Measurements from ENCODE around the gene SPACDR. TPM values are rescaled to one million over a fixed set of nuclear protein-coding genes. Genes with fewer than 3 reads are reported as not detected.

SPACDR gene
- total and polyA plus RNA-seq, 5 donors from 2014 or later, result 0.32 to 3.7 (median 0.32) TPM; not detected in 2

GRCh38 chr7:100426516-100426915 lies 37.5 kb downstream of the SPACDR start:
- H3K4me3 Mint-ChIP-seq, result no peak overlapping the region
- DNase-seq, result no peak
- no peak overlapping the region for H3K4me3 ChIP-seq (ENCODE audit: low read depth, low read length)
- H3K36me3 Mint-ChIP-seq, result peaks cover 10% of the 10 kb centered on the region
- H3K4me1 ChIP-seq (ENCODE audit: control insufficient read depth, insufficient read depth, low read length, poor library complexity, severe bottlenecking), result peaks cover 18% of the 10 kb centered on the region
- peaks cover 20% of the 10 kb centered on the region for H3K27me3 Mint-ChIP-seq
- no peak for ATAC-seq (ENCODE audit: low read depth in 2 of 2)
- H3K27me3 ChIP-seq (ENCODE audit: control insufficient read depth, insufficient read depth, low read length), result no peaks in the 10 kb centered on the region
- H3K36me3 ChIP-seq (ENCODE audit: control insufficient read depth, insufficient read depth, low read length), result no peaks in the 10 kb centered on the region
- no peak overlapping the region for H3K27ac Mint-ChIP-seq
- peaks cover 0 to 4% (median 0%) of the 10 kb centered on the region in 7 donors for H3K9me3 Mint-ChIP-seq
- no peaks in the 10 kb centered on the region for H3K9me3 ChIP-seq (ENCODE audit: control insufficient read depth in 2 of 2, low read length in 2 of 2)
- H3K4me1 Mint-ChIP-seq, result peaks cover 0 to 28% (median 14%) of the 10 kb centered on the region in 4 donors
- no peak overlapping the region for H3K27ac ChIP-seq (ENCODE audit: insufficient read depth, low read length, poor library complexity, severe bottlenecking)

GRCh38 chr7:100425347-100425746 lies 38.7 kb downstream of the SPACDR start:
- ATAC-seq (ENCODE audit: low read depth in 2 of 2) (no peak), DNase-seq (no peak)
- Mint-ChIP-seq H3K27ac (peak overlapping the region in 1 of 3 donors; percentile 26), H3K4me3 (no peak overlapping the region), H3K9me3 (peaks cover 0 to 4% (median 0%) of the 10 kb centered on the region in 7 donors), H3K4me1 (peaks cover 0 to 21% (median 9%) of the 10 kb centered on the region in 4 donors), H3K27me3 (peaks cover 20% of the 10 kb centered on the region), H3K36me3 (peaks cover 10% of the 10 kb centered on the region)
- no peaks in the 10 kb centered on the region for H3K27me3 ChIP-seq (ENCODE audit: control insufficient read depth, insufficient read depth, low read length)
- no peak overlapping the region for H3K4me3 ChIP-seq (ENCODE audit: low read depth, low read length)
- no peaks in the 10 kb centered on the region for H3K36me3 ChIP-seq (ENCODE audit: control insufficient read depth, insufficient read depth, low read length)
- peaks cover 6% of the 10 kb centered on the region for H3K4me1 ChIP-seq (ENCODE audit: control insufficient read depth, insufficient read depth, low read length, poor library complexity, severe bottlenecking)
- no peak overlapping the region for H3K27ac ChIP-seq (ENCODE audit: insufficient read depth, low read length, poor library complexity, severe bottlenecking)
- H3K9me3 ChIP-seq (ENCODE audit: control insufficient read depth in 2 of 2, low read length in 2 of 2), result no peaks in the 10 kb centered on the region

DNA sequence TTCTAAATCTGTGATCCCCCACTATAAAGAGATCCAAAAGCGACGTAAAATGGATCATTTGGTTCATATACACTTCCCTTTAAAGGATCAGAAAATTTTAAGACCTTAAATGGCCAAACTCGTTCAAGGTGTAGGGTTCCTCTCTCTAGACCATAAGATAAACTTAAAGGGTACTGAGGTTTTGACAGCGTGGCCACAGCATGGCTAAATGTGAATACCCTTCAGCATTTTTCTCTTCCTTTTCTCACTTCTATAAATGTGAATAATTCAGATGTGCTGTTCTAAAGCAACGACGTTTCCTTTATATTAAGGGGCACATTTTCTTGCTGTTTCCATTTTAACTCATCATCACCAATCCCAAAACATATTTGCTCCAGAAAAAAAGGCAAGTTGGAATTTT lies 40.7 kb downstream of the SPACDR start:
- Histone ChIP-seq H3K27me3 (ENCODE audit: control insufficient read depth, insufficient read depth, low read length) (no peaks in the 10 kb centered on the region), H3K4me3 (ENCODE audit: low read depth, low read length) (no peak overlapping the region), H3K36me3 (ENCODE audit: control insufficient read depth, insufficient read depth, low read length) (no peaks in the 10 kb centered on the region), H3K27ac (ENCODE audit: insufficient read depth, low read length, poor library complexity, severe bottlenecking) (no peak overlapping the region), H3K9me3 (ENCODE audit: control insufficient read depth in 2 of 2, low read length in 2 of 2) (no peaks in the 10 kb centered on the region), H3K4me1 (ENCODE audit: control insufficient read depth, insufficient read depth, low read length, poor library complexity, severe bottlenecking) (peaks cover 5% of the 10 kb centered on the region)
- no peaks in the 10 kb centered on the region for H3K9me3 Mint-ChIP-seq
- no peak overlapping the region for H3K27ac Mint-ChIP-seq
- H3K27me3 Mint-ChIP-seq, result peaks cover 9% of the 10 kb centered on the region
- ATAC-seq (ENCODE audit: low read depth in 2 of 2) (no peak), DNase-seq (no peak)
- no peak overlapping the region for H3K4me3 Mint-ChIP-seq
- peaks cover 4% of the 10 kb centered on the region for H3K36me3 Mint-ChIP-seq
- peaks cover 0 to 8% (median 4%) of the 10 kb centered on the region in 4 donors for H3K4me1 Mint-ChIP-seq

DNA sequence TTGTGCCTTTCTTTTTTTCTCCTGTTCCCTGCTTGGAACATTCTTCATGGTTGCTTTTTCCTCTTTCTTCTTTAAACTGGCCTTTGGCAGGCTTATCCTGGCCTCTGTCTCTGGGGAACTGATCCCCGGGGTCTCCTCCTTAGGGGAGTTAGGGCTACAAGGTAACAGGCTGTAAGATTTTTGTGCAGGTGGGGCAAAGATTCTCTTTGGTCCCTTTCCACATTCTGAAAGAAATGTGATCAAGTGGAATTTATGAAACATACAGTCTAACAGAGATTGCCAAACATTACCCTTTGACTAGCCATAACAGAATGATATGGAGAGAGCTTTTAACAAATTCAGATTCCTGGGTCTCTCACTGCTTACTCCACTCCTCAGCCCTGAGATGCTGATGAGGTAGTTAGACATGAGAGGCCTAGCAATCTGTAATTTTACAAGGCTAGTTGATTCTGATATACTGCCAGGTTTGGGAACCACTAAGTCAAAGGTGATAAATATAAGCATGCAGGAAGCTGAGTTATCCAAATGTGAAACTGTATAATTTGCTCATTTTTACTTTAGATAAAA lies 44.3 kb downstream of the SPACDR start:
- Mint-ChIP-seq H3K4me1 (peaks cover 0 to 6% (median 0%) of the 10 kb centered on the region in 4 donors), H3K9me3 (no peaks in the 10 kb centered on the region), H3K4me3 (no peak overlapping the region), H3K27me3 (peaks cover 5% of the 10 kb centered on the region), H3K36me3 (peaks cover 9% of the 10 kb centered on the region), H3K27ac (peak overlapping the region in 1 of 3 donors; percentile 1)
- no peaks in the 10 kb centered on the region for H3K9me3 ChIP-seq (ENCODE audit: control insufficient read depth in 2 of 2, low read length in 2 of 2)
- no peaks in the 10 kb centered on the region for H3K27me3 ChIP-seq (ENCODE audit: control insufficient read depth, insufficient read depth, low read length)
- no peak overlapping the region for H3K27ac ChIP-seq (ENCODE audit: insufficient read depth, low read length, poor library complexity, severe bottlenecking)
- no peak for DNase-seq
- H3K36me3 ChIP-seq (ENCODE audit: control insufficient read depth, insufficient read depth, low read length), result no peaks in the 10 kb centered on the region
- no peak overlapping the region for H3K4me3 ChIP-seq (ENCODE audit: low read depth, low read length)
- no peak for ATAC-seq (ENCODE audit: low read depth in 2 of 2)
- H3K4me1 ChIP-seq (ENCODE audit: control insufficient read depth, insufficient read depth, low read length, poor library complexity, severe bottlenecking), result no peaks in the 10 kb centered on the region

DNA sequence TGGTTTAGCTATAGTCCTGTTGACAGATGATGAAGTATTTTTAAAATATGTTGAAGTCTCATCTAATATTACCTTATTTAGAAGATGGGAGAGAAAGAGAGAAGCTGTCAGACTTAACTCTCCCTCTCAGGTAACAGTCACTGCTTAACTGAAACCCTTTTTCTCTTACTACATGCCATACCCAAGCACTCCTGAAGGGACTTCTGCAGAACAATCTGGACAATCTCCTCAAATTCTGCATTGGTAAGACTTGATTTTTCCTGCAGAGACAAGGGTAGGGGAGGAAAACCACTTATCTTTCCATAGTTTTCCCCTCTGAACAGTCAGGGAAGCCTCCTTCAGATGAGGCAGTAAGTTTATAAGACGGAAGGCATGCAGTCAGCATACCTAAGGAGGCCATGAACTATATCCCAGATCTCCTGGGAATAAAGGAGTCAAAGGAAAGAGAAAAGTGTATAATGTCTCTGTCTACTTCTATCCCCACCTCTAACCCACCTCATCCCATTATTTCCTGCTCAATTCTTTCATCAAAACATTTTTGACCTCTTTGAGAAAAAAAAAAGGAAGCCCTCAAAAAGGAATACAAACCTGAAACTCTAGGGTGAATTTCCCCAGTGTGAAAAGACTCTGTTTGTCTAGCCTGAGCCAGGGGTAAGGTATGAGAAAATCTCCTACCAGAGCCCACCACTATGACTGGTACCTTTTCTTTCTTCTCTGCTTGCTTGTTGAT lies 45.0 kb downstream of the SPACDR start:
- H3K4me3 Mint-ChIP-seq, result no peak overlapping the region
- Histone ChIP-seq H3K27ac (ENCODE audit: insufficient read depth, low read length, poor library complexity, severe bottlenecking) (no peak overlapping the region), H3K9me3 (ENCODE audit: control insufficient read depth in 2 of 2, low read length in 2 of 2) (no peaks in the 10 kb centered on the region), H3K27me3 (ENCODE audit: control insufficient read depth, insufficient read depth, low read length) (no peaks in the 10 kb centered on the region), H3K36me3 (ENCODE audit: control insufficient read depth, insufficient read depth, low read length) (no peaks in the 10 kb centered on the region), H3K4me3 (ENCODE audit: low read depth, low read length) (no peak overlapping the region), H3K4me1 (ENCODE audit: control insufficient read depth, insufficient read depth, low read length, poor library complexity, severe bottlenecking) (no peaks in the 10 kb centered on the region)
- ATAC-seq (ENCODE audit: low read depth in 2 of 2) (no peak), DNase-seq (no peak)
- peaks cover 5% of the 10 kb centered on the region for H3K27me3 Mint-ChIP-seq
- H3K36me3 Mint-ChIP-seq, result peaks cover 9% of the 10 kb centered on the region
- H3K27ac Mint-ChIP-seq, result peak overlapping the region in 1 of 3 donors; percentile 1
- peaks cover 0 to 6% (median 0%) of the 10 kb centered on the region in 4 donors for H3K4me1 Mint-ChIP-seq
- no peaks in the 10 kb centered on the region for H3K9me3 Mint-ChIP-seq

- Histone ChIP-seq H3K9me3 (ENCODE audit: control insufficient read depth in 2 of 2, low read length in 2 of 2) (no peaks in the 10 kb centered on the region), H3K4me1 (ENCODE audit: control insufficient read depth, insufficient read depth, low read length, poor library complexity, severe bottlenecking) (no peaks in the 10 kb centered on the region), H3K4me3 (ENCODE audit: low read depth, low read length) (no peak overlapping the region), H3K27me3 (ENCODE audit: control insufficient read depth, insufficient read depth, low read length) (peaks cover 3% of the 10 kb centered on the region), H3K27ac (ENCODE audit: insufficient read depth, low read length, poor library complexity, severe bottlenecking) (no peak overlapping the region), H3K36me3 (ENCODE audit: control insufficient read depth, insufficient read depth, low read length) (no peaks in the 10 kb centered on the region)
- H3K4me1 Mint-ChIP-seq, result peaks cover 0 to 6% (median 0%) of the 10 kb centered on the region in 4 donors
- DNase-seq (no peak), ATAC-seq (ENCODE audit: low read depth in 2 of 2) (no peak)
- H3K4me3 Mint-ChIP-seq, result no peak overlapping the region
- peaks cover 5% of the 10 kb centered on the region for H3K36me3 Mint-ChIP-seq
- peak overlapping the region in 2 of 3 donors; percentile 6 to 11 for H3K27ac Mint-ChIP-seq
- peaks cover 0 to 2% (median 0%) of the 10 kb centered on the region in 7 donors for H3K9me3 Mint-ChIP-seq
- peaks cover 11% of the 10 kb centered on the region for H3K27me3 Mint-ChIP-seq
Observed at GRCh38 chr7:100415448-100415847, 48.6 kb downstream of the SPACDR start.

- Histone ChIP-seq H3K9me3 (ENCODE audit: control insufficient read depth in 2 of 2, low read length in 2 of 2) (no peaks in the 10 kb centered on the region), H3K27me3 (ENCODE audit: control insufficient read depth, insufficient read depth, low read length) (peaks cover 3% of the 10 kb centered on the region), H3K27ac (ENCODE audit: insufficient read depth, low read length, poor library complexity, severe bottlenecking) (no peak overlapping the region), H3K4me3 (ENCODE audit: low read depth, low read length) (no peak overlapping the region), H3K4me1 (ENCODE audit: control insufficient read depth, insufficient read depth, low read length, poor library complexity, severe bottlenecking) (no peaks in the 10 kb centered on the region), H3K36me3 (ENCODE audit: control insufficient read depth, insufficient read depth, low read length) (no peaks in the 10 kb centered on the region)
- Mint-ChIP-seq H3K27me3 (peaks cover 6% of the 10 kb centered on the region), H3K27ac (no peak overlapping the region), H3K4me3 (no peak overlapping the region), H3K4me1 (peaks cover 0 to 6% (median 0%) of the 10 kb centered on the region in 4 donors), H3K9me3 (peaks cover 0 to 2% (median 0%) of the 10 kb centered on the region in 7 donors), H3K36me3 (peaks cover 5% of the 10 kb centered on the region)
- DNase-seq, result peak in 1 of 3 donors; percentile 34
- ATAC-seq (ENCODE audit: low read depth in 2 of 2), result no peak
Observed at GRCh38 chr7:100413889-100414288, 50.2 kb downstream of the SPACDR start.
